ENCODE results near the gene MRPS9. TPM values are rescaled to one million over a fixed set of nuclear protein-coding genes. Genes with fewer than 3 reads are reported as not detected.

Gene MRPS9
- total RNA-seq, 1 donor from 2014 or later: 42.3 TPM

DNA sequence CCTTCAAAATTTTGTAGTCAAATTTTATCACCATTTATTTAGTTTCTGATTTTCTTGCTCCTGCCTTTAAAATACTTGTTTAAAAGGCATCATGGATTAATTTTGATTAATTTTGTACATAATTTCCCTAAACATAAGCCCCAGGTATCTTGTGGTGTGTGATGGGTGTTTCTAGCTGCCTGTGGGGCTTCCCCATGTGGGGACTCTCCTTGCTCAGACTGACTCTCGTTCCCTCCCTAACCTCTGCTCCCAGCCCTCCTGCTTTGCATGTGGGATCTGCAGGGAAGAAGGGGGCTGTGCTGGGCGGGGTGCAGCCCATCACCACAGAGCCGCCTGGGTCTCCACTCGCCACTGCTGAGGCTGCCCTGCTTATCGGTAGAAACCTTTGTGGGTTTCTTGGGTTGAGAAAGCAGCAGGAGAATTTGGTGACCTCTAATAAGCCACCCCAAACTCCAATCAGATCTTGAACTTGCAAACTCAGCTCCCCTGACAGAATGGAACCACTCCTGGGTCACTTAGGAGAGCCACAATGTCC, 72.5 kb downstream of the MRPS9 start:
- H3K36me3 Mint-ChIP-seq (ENCODE audit: insufficient read depth): peaks cover 3% of the 10 kb centered on the region
- H3K4me3 Mint-ChIP-seq (ENCODE audit: low read depth): no peak overlapping the region
- TF ChIP-seq, protein P1, sequence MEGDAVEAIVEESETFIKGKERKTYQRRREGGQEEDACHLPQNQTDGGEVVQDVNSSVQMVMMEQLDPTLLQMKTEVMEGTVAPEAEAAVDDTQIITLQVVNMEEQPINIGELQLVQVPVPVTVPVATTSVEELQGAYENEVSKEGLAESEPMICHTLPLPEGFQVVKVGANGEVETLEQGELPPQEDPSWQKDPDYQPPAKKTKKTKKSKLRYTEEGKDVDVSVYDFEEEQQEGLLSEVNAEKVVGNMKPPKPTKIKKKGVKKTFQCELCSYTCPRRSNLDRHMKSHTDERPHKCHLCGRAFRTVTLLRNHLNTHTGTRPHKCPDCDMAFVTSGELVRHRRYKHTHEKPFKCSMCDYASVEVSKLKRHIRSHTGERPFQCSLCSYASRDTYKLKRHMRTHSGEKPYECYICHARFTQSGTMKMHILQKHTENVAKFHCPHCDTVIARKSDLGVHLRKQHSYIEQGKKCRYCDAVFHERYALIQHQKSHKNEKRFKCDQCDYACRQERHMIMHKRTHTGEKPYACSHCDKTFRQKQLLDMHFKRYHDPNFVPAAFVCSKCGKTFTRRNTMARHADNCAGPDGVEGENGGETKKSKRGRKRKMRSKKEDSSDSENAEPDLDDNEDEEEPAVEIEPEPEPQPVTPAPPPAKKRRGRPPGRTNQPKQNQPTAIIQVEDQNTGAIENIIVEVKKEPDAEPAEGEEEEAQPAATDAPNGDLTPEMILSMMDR (IDR thresholded peaks at IDR 0.05; ENCODE audit: unreplicated experiment): no peak
- H3K4me1 Mint-ChIP-seq (ENCODE audit: low read depth): no peaks in the 10 kb centered on the region
- H3K27ac Mint-ChIP-seq: no peak overlapping the region
- H3K27me3 Mint-ChIP-seq: no peaks in the 10 kb centered on the region
- H3K9me3 Mint-ChIP-seq (ENCODE audit: low read depth): no peaks in the 10 kb centered on the region
- DNase-seq (ENCODE audit: low spot score, unreplicated experiment): no peak

DNA sequence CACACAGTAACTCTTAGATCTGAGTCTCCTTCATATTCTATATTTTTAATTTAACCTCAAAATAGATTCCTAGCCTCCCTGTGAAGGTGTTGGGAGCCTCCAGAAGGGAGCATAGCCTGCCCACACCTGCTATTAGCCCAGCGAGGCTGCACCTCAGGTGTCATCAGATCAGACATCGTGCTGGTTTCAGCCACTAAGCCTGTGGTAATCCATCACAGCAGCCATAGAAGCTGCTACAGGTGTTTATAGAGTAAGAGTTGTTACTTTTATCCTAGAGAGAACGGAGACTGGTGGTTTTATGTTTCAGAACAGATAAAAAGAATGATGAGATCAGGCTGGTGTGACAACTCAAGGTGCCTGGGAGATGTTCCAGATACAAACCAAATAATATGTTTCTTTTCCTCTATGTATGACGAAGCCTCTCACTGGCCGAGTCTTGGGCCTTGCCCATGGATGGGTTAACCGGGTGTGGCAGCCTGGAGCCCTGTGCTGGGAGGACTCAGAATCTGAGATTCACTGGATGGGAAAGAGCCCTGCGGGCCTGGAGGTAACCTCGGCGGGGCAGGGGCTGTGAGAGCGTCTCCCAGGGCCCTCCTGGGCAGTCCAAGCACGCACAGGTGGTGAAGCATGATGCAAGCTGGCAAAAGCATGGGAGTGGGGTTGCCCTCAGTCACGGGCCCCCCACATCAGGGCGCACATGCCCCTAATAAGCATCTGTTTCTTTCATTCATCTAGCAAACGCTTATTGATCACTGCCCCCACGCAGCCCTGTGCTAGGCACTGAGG, 73.7 kb downstream of the MRPS9 start:
- Mint-ChIP-seq H3K36me3 (ENCODE audit: insufficient read depth) (peaks cover 3% of the 10 kb centered on the region), H3K4me3 (ENCODE audit: low read depth) (no peak overlapping the region), H3K27ac (no peak overlapping the region), H3K27me3 (no peaks in the 10 kb centered on the region), H3K4me1 (ENCODE audit: low read depth) (no peaks in the 10 kb centered on the region), H3K9me3 (ENCODE audit: low read depth) (no peaks in the 10 kb centered on the region)
- TF ChIP-seq, protein P1 (IDR thresholded peaks at IDR 0.05; ENCODE audit: unreplicated experiment): no peak
- no peak for DNase-seq (ENCODE audit: low spot score, unreplicated experiment)

DNA sequence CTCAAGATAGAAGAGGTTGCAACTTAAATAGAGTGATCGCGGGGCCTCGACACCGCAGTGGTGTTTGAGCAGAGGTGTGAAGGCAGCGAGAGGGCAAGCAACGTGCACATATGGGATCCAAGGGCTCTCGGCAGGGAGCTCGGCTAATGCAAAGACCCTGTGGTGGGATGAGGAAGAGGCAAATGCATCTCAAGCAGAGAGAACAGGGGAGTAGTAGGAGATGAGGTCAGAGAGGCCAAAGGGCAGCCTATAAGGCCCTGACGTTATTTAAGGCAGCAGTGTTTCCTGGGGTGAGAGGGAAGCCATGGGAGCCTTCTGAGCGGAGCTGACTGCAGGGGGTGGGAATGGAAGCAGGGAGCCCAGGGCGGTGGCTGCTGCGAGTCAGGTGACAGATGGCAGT, 74.5 kb downstream of the MRPS9 start:
- Mint-ChIP-seq H3K36me3 (ENCODE audit: insufficient read depth) (no peaks in the 10 kb centered on the region), H3K9me3 (ENCODE audit: low read depth) (no peaks in the 10 kb centered on the region), H3K4me1 (ENCODE audit: low read depth) (no peaks in the 10 kb centered on the region), H3K27ac (peak overlapping the region; percentile 36), H3K27me3 (no peaks in the 10 kb centered on the region), H3K4me3 (ENCODE audit: low read depth) (no peak overlapping the region)
- no peak for DNase-seq (ENCODE audit: low spot score, unreplicated experiment)
- TF ChIP-seq, protein P1 (IDR thresholded peaks at IDR 0.05; ENCODE audit: unreplicated experiment): no peak

DNA sequence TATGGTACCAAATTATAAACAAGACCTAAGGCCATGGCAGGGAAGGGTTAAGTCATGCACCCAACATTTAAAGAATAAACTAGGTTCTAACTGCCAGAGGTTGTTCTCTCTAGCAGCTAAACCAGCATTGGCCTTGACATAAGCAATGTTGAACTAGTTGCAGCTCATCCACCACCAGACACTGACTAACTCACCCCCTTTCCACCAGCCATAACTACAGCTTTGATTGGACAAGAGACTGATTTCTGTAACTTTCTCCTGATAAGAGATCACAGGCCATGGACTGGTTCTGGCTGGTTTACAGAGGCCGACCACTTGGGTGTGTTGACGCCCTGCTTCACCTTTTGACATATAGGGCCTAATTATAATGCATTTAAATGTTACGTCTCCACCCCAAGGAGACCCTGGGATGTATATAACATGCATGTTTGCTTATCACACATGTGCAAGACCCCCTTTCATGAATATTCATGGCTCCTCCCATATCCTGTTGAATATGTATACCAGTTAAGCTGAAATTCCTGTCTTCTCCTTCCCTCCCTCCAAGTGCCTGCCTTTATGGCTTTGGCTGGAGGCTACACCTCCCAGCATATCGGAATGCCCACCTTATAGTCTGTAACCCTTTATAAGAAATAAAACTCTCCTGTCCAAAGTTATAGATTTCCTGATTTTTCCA, 75.9 kb downstream of the MRPS9 start:
- TF ChIP-seq, protein P1 (IDR thresholded peaks at IDR 0.05; ENCODE audit: unreplicated experiment): no peak
- no peaks in the 10 kb centered on the region for H3K27me3 Mint-ChIP-seq
- no peaks in the 10 kb centered on the region for H3K9me3 Mint-ChIP-seq (ENCODE audit: low read depth)
- H3K4me1 Mint-ChIP-seq (ENCODE audit: low read depth): no peaks in the 10 kb centered on the region
- no peak overlapping the region for H3K4me3 Mint-ChIP-seq (ENCODE audit: low read depth)
- no peak for DNase-seq (ENCODE audit: low spot score, unreplicated experiment)
- no peaks in the 10 kb centered on the region for H3K36me3 Mint-ChIP-seq (ENCODE audit: insufficient read depth)
- no peak overlapping the region for H3K27ac Mint-ChIP-seq

DNA sequence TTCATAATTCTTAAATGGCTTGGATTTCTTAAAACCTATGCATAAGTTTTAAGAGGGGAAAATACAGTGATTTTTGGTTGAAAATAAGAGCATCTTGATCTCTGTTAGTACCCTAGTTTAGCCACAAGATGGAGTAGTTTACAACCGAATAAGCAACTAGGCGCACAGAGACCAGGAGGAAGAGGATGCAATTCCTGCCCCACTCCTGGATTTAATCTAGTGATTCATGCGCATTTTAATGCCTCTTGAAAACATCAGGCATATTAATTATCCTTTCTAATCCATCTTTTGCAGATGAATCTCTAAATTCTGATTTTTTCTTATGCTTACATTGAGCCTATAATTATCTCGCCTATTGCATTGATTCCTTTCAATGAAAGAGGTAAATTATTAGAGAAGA, 76.7 kb downstream of the MRPS9 start:
- no peaks in the 10 kb centered on the region for H3K36me3 Mint-ChIP-seq (ENCODE audit: insufficient read depth)
- H3K4me1 Mint-ChIP-seq (ENCODE audit: low read depth): no peaks in the 10 kb centered on the region
- no peak for DNase-seq (ENCODE audit: low spot score, unreplicated experiment)
- H3K9me3 Mint-ChIP-seq (ENCODE audit: low read depth): no peaks in the 10 kb centered on the region
- no peak overlapping the region for H3K4me3 Mint-ChIP-seq (ENCODE audit: low read depth)
- no peak overlapping the region for H3K27ac Mint-ChIP-seq
- H3K27me3 Mint-ChIP-seq: peaks cover 2% of the 10 kb centered on the region
- TF ChIP-seq, protein P1 (IDR thresholded peaks at IDR 0.05; ENCODE audit: unreplicated experiment): peak; percentile 86

All from progenitor cell of endocrine pancreas (in vitro differentiated cells).